NCI-H524 treated with DMSO at 0.1 percent for 48 hours (cell line): Measurements from ENCODE around the gene MARS1.

Experiments used
- DNase-seq: peaks from one replicate; lab custom pipeline; 2025; lab: John Stamatoyannopoulos, UW

Gene MARS1

GRCh38 chr12:57473392-57473791 lies 14.5 kb upstream of the MARS1 start:
- no peak for DNase-seq

- DNase-seq: no peak
Measured at GRCh38 chr12:57473886-57474285, 14.0 kb upstream of the MARS1 start.

GRCh38 chr12:57474430-57474829 lies 13.4 kb upstream of the MARS1 start:
- DNase-seq: no peak

- no peak for DNase-seq
Measured at GRCh38 chr12:57474862-57475261, 13.0 kb upstream of the MARS1 start.

- DNase-seq: no peak
Measured at GRCh38 chr12:57475271-57476161, 12.4 kb upstream of the MARS1 start.

GRCh38 chr12:57476162-57476992 lies 11.5 kb upstream of the MARS1 start:
- DNase-seq: no peak

GRCh38 chr12:57476993-57477709 lies 10.7 kb upstream of the MARS1 start:
- no peak for DNase-seq

- no peak for DNase-seq
Measured at GRCh38 chr12:57477710-57478681, 9.9 kb upstream of the MARS1 start.

- no peak for DNase-seq
Measured at GRCh38 chr12:57479043-57479375, 8.9 kb upstream of the MARS1 start.

- DNase-seq: no peak
Measured at GRCh38 chr12:57479376-57480115, 8.3 kb upstream of the MARS1 start, which contains the start of gene ARHGAP9. Gene ARHGAP9 (minus strand): TSS chr12:57479866. CDS start chr12:57479406, 460 bp downstream.

GRCh38 chr12:57481671-57482070 lies 6.2 kb upstream of the MARS1 start:
- DNase-seq: no peak

- no peak for DNase-seq
Measured at GRCh38 chr12:57483466-57483865, 4.4 kb upstream of the MARS1 start.

- DNase-seq: no peak
Measured at GRCh38 chr12:57485695-57486094, 2.2 kb upstream of the MARS1 start.

GRCh38 chr12:57487055-57487596 lies 742 bp upstream of the MARS1 start:
- DNase-seq: no peak

GRCh38 chr12:57488402-57489156 lies 711 bp downstream of the MARS1 start:
- DNase-seq: peak; percentile 42

GRCh38 chr12:57489157-57489641 lies 1.3 kb downstream of the MARS1 start:
- DNase-seq: no peak

GRCh38 chr12:57490126-57490525 lies 2.3 kb downstream of the MARS1 start:
- DNase-seq: no peak

- no peak for DNase-seq
Measured at GRCh38 chr12:57491393-57492280, 3.8 kb downstream of the MARS1 start.
